Large intestine (tissue), 3 donors: Measurements from ENCODE around the gene LDB2. TPM values are rescaled to one million over a fixed set of nuclear protein-coding genes. Genes with fewer than 3 reads are reported as not detected.
A peak's percentile ranks its signal among the peaks of the same experiment; 100 is the strongest.

Experiments
- DNase-seq, 2 donors: peaks; one replicate each; pipeline versions ENCODE4 v3.0.0 to v3.0.0-alpha.2; 2013
- H3K27ac ChIP-seq: one replicate; pipeline ENCODE4 v1.5.1; 2013; ENCODE audit warnings: low read length
- H3K27me3 ChIP-seq: 2 replicates; pipeline ENCODE4 v1.6.1; 2013; ENCODE audit warnings: low read length; ENCODE audit not compliant: control insufficient read depth, insufficient read depth
- H3K36me3 ChIP-seq: 2 replicates; pipeline ENCODE4 v1.6.1; 2013; ENCODE audit warnings: low read length; ENCODE audit not compliant: control insufficient read depth, insufficient read depth
- H3K4me1 ChIP-seq: one replicate; pipeline ENCODE4 v1.6.1; 2013; ENCODE audit warnings: low read length; ENCODE audit not compliant: control insufficient read depth, insufficient read depth
- H3K4me3 ChIP-seq: one replicate; pipeline ENCODE4 v1.5.1; 2013; ENCODE audit warnings: low read length
- H3K9me3 ChIP-seq: one replicate; pipeline ENCODE4 v1.6.1; 2013; ENCODE audit warnings: mild to moderate bottlenecking, low read depth, low read length, moderate library complexity; ENCODE audit not compliant: control insufficient read depth
- WGBS: methylation state at CpG from one replicate; pipeline ENCODE4 v1.1.5; 2013; ENCODE audit warnings: low lambda C conversion rate; ENCODE audit not compliant: insufficient coverage; 5-methylcytosine and 5-hydroxymethylcytosine counted together
- polyA plus RNA-seq: library from polyadenylated mRNA; unstranded; fragments of 120-200 nt; gene quantifications from one replicate; pipeline ENCODE4 v1.2.1, GENCODE V29; 2013

The LDB2 gene
- polyA plus RNA-seq, 1 donor, result 17.2 TPM

DNA sequence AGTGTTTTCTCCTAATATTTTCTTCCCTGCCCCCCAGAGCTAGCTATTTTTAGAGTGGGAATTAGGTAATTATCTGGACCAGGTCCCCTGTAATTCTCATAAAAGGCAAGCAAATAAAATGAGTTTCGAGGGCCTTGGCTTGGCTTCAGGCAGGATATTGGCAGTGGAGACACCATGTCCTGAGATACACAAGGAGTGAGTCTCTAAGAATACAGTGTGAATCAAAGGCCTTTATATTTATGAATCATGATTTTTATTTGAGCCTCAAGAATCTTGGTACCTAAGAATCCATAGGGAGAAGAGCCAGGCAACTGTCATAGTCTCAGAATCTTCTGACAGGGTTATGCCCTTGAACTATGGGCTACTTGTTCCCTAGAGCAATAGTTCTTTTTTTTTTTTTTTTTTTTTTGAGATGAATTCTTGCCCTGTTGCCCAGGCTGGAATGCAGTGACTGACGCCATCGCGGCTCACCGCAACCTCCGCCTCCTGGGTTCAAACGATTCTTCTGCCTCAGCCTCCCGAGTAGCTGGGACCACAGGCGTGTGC is 205.4 kb downstream of the LDB2 start:
- Histone ChIP-seq H3K27me3 (no peaks in the 10 kb centered on the region), H3K36me3 (no peaks in the 10 kb centered on the region), H3K9me3 (no peaks in the 10 kb centered on the region), H3K4me3 (no peak overlapping the region), H3K4me1 (no peaks in the 10 kb centered on the region), H3K27ac (no peak overlapping the region)
- no CpG with 5 or more reads among the region's 9 CpGs for WGBS
- no peak for DNase-seq

DNA sequence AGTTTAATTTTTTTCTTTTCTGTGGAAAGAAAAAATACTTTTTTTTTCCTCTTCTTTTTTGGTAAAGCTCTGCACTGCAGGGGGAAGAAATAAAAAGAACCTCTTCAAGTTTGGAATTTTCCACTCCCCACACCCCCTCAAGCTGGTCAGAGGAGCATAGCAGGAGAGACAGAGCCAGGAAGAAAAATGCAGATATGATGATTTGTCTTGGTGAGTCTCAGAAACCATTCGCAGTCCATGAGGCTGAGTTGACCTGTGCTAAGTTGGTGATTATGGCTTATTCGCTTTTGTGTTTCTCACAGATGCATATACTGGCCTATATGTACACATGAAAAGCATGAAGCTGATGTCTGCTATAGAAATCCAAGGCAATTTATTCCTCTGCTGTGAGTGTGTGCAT is 205.9 kb downstream of the LDB2 start:
- DNase-seq, result no peak
- H3K27ac ChIP-seq, result no peak overlapping the region
- no peak overlapping the region for H3K4me3 ChIP-seq
- H3K36me3 ChIP-seq, result no peaks in the 10 kb centered on the region
- H3K9me3 ChIP-seq, result no peaks in the 10 kb centered on the region
- no peaks in the 10 kb centered on the region for H3K27me3 ChIP-seq
- no peaks in the 10 kb centered on the region for H3K4me1 ChIP-seq
- WGBS, result no CpG with 5 or more reads among the region's 2 CpGs

DNA sequence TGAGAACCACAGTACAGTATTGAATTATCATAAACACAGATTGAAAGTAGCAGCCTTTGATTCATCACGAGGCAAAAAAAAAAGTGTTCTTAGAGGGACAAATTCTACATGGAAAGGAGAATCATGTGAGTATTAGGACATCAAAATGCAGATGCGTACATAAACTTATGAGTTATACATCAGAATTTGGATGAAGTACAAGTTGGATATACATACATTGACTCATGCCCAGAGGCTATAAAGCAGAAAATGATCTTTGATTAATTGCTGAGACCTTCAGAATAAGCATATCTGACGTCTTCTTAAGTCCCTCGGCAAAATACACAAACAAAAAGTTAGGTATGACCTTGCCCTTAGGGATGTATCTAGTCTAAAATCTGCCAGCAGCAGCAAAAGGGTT is 206.4 kb downstream of the LDB2 start:
- 100% methylated on average over 2 of the region's 4 CpGs for WGBS
- Histone ChIP-seq H3K36me3 (no peaks in the 10 kb centered on the region), H3K4me3 (no peak overlapping the region), H3K27me3 (no peaks in the 10 kb centered on the region), H3K27ac (no peak overlapping the region), H3K4me1 (no peaks in the 10 kb centered on the region), H3K9me3 (no peaks in the 10 kb centered on the region)
- DNase-seq, result no peak

DNA sequence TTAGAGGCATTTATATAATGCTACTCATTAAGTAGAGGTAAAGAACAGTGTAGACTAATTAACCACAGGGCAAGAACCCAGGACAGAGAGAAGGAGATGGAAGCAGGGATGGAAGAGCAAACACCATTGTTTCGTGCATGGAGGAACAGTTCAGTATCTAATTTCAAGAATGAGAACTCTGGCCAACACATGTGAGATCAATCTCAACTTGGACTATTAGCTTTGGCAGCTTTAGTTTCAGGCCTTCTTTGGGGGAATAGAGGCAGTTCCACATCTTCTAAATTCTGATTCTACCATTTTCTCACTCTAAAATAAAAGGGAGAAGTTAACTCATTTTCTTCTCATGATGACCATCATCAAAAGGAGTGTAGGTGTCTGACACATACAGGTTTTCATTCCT is 207.0 kb downstream of the LDB2 start:
- Histone ChIP-seq H3K36me3 (no peaks in the 10 kb centered on the region), H3K4me1 (no peaks in the 10 kb centered on the region), H3K9me3 (no peaks in the 10 kb centered on the region), H3K4me3 (no peak overlapping the region), H3K27me3 (no peaks in the 10 kb centered on the region), H3K27ac (no peak overlapping the region)
- no peak for DNase-seq
- WGBS, result no CpG with 5 or more reads among the region's 1 CpG

DNA sequence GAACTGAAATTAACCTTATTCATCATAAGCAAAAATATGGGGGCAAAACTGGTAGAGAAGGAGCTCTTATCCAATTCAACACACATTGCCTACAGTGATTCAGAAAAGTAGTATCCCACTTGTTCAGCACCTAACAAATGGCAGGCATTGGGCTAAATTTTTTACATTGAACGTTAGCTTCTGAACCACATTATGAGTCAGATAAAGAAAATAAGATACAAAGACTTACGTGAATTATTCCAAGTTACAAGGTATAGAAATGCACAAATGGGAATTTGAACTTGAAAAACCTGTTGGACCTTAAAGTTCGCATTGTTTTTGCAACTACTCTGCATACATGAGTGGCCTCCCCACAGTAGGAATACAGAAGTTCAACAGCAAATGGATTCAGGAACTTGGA is 210.6 kb downstream of the LDB2 start:
- Histone ChIP-seq H3K27me3 (no peaks in the 10 kb centered on the region), H3K9me3 (no peaks in the 10 kb centered on the region), H3K4me1 (no peaks in the 10 kb centered on the region), H3K36me3 (no peaks in the 10 kb centered on the region), H3K4me3 (no peak overlapping the region), H3K27ac (no peak overlapping the region)
- 90% methylated on average over 2 of the region's 3 CpGs for WGBS
- DNase-seq, result no peak

DNA sequence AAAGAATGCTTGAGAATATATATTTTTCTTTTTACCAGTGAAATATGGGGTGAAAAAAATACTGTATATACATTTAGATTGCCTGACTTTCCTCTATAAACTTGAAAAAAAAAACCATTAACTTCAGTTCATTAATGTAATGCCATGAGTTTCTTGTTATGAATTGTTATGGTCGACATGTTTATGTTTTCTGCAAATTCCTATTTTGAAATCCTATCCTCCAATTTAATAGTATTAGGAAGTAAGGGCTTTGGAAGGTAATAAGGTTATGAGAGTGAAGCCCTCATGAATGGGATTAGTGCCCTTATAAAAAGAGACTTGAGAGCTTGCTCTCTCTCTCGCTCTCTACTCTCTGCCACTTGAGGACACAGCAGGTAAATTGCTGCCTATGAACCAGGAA is 211.4 kb downstream of the LDB2 start:
- H3K36me3 ChIP-seq, result no peaks in the 10 kb centered on the region
- no CpG with 5 or more reads among the region's 2 CpGs for WGBS
- no peaks in the 10 kb centered on the region for H3K27me3 ChIP-seq
- no peak overlapping the region for H3K4me3 ChIP-seq
- no peak overlapping the region for H3K27ac ChIP-seq
- no peak for DNase-seq
- no peaks in the 10 kb centered on the region for H3K9me3 ChIP-seq
- H3K4me1 ChIP-seq, result no peaks in the 10 kb centered on the region

DNA sequence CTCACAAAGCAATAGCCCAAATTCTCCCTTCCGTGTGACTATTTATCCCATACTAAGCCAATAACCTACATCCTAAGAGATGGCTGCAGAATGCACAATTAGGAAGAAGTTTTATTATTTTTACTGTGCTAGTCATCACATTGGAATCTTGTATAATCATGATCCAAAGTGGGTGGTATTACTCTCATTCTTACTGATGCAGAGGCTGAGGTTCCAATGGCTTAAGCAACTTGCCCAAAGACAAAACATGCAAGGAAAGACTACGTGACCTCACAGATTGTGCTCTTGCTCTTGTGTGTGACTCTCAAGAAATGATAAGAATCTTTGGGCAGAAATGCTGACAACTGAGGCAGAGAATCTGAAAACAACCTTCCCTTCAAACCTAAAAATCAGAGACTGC is 212.2 kb downstream of the LDB2 start:
- no peaks in the 10 kb centered on the region for H3K9me3 ChIP-seq
- WGBS, result 100% methylated on average over 1 of the region's 2 CpGs
- no peaks in the 10 kb centered on the region for H3K36me3 ChIP-seq
- H3K27me3 ChIP-seq, result no peaks in the 10 kb centered on the region
- DNase-seq, result peak; percentile 10
- H3K4me1 ChIP-seq, result no peaks in the 10 kb centered on the region
- H3K4me3 ChIP-seq, result no peak overlapping the region
- H3K27ac ChIP-seq, result no peak overlapping the region

DNA sequence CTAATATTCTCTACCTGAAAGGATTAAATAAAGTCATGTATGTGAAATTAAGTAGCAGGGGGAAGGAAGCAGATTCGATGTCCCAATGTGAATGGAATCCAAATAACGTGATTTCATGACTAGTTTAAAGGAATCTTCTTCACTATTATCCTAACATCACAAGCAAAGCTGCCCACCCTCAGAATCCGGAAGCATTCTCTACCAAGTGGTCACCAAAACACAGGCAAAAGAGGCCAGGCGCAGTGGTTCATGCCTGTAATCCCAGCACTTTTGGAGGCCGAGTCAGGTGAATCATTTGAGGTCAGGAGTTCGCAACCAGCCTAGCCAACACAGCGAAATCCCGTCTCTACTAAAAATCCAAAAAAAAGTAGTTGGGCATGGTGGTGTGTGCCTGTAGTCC is 212.9 kb downstream of the LDB2 start:
- Histone ChIP-seq H3K4me3 (no peak overlapping the region), H3K36me3 (no peaks in the 10 kb centered on the region), H3K4me1 (no peaks in the 10 kb centered on the region), H3K27me3 (no peaks in the 10 kb centered on the region), H3K27ac (no peak overlapping the region), H3K9me3 (no peaks in the 10 kb centered on the region)
- DNase-seq, result no peak
- WGBS, result 60% methylated on average over 1 of the region's 8 CpGs

DNA sequence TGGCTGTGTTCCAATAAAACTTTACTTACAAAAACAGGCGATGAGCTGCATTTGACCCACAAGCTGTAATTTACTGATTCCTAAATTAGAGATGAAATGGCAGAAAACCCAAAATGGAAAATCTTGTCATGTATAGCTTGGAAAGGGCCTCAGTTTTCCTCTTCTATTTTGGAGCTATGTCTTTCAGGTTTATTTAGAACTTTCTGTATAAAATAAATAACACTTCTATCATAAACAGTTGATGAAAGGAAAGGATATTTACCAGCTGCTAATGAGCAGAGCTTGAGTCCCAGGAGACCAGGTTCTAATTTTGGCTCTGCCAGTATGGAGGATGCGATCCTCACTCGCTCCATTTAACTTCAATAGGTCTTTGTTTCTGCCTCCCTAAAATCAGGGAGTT is 213.5 kb downstream of the LDB2 start:
- H3K27me3 ChIP-seq, result no peaks in the 10 kb centered on the region
- WGBS, result 100% methylated on average over 1 of the region's 3 CpGs
- no peak overlapping the region for H3K27ac ChIP-seq
- H3K36me3 ChIP-seq, result no peaks in the 10 kb centered on the region
- H3K9me3 ChIP-seq, result no peaks in the 10 kb centered on the region
- no peak overlapping the region for H3K4me3 ChIP-seq
- no peaks in the 10 kb centered on the region for H3K4me1 ChIP-seq
- DNase-seq, result no peak

DNA sequence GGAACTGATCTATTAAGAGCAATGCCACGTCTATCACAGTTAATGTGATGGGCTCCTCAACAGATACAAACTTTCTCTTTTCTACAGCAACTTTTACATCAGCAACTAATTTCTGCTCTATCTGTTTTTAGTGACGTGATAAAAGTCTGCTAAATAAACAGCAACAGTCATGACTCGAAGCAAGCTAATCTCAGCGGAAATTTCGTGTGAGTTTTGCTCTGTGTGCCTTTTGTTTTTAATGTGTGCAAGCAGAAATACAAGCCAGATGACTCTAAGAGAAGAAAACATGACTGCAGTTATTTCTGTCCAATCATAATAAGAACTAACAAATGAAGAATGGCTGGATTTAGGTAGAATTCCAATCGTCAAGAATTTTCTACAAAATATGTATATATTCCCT is 214.3 kb downstream of the LDB2 start:
- DNase-seq, result no peak
- 57% methylated on average over 4 of the region's 6 CpGs for WGBS
- no peaks in the 10 kb centered on the region for H3K27me3 ChIP-seq
- H3K9me3 ChIP-seq, result no peaks in the 10 kb centered on the region
- H3K27ac ChIP-seq, result no peak overlapping the region
- no peaks in the 10 kb centered on the region for H3K36me3 ChIP-seq
- H3K4me3 ChIP-seq, result no peak overlapping the region
- no peaks in the 10 kb centered on the region for H3K4me1 ChIP-seq

DNA sequence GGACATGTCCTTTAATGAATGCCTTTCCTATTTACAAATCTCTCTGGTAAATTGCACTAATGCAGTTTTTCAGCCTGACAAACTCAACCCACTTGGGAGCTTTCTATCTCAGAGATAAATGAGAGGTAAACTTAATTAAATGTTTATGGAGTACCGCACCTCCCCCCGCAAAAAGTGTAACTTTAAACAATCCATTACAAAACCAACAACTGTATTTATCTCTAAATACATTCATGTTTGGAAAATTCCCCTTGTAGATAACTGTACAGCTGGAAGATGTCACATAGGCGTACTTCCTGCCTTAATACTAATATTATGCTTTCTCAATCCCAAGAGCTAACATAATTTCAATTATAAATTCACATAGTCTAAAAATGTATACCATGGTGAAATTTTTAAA is 215.5 kb downstream of the LDB2 start:
- no peaks in the 10 kb centered on the region for H3K27me3 ChIP-seq
- WGBS, result 83% methylated on average over 1 of the region's 3 CpGs
- no peak for DNase-seq
- H3K27ac ChIP-seq, result no peak overlapping the region
- H3K4me3 ChIP-seq, result no peak overlapping the region
- no peaks in the 10 kb centered on the region for H3K36me3 ChIP-seq
- H3K9me3 ChIP-seq, result no peaks in the 10 kb centered on the region
- no peaks in the 10 kb centered on the region for H3K4me1 ChIP-seq
